Spleen (tissue), 7 donors: Measurements from ENCODE around the gene AMD1.

Experiments
- POLR2A ChIP-seq, 3 donors: fragments of 450-650 bp; IDR thresholded peaks; one replicate each; pipeline ENCODE4 v1.5.1; 2017; ENCODE audit warnings: antibody characterized with exemption in 3 of 3, mild to moderate bottlenecking in 1 of 3
- POLR2AphosphoS5 ChIP-seq, 3 donors: sonication (generic); formaldehyde crosslinking; IDR thresholded peaks; one replicate each; pipeline ENCODE4 v1.5.1; 2017; ENCODE audit warnings: antibody characterized with exemption in 3 of 3
- TF ChIP-seq, protein P1 (sequence below), 11 experiments: fragments of 200-600 bp in 7 of 11; fragments of 450-650 bp in 4 of 11; sonication (generic) in 4 of 11; IDR thresholded peaks in 8 of 11; conservative IDR thresholded peaks in 3 of 11; 1 replicate in 7 of 11; 2 replicates in 4 of 11; pipeline versions ENCODE4 v1.4.0 to v1.8.0; 2016 to 2021; ENCODE audit warnings: antibody characterized with exemption in 11 of 11, inconsistent platforms in 4 of 11, mild to moderate bottlenecking in 1 of 11
- donor health status: DM: no; HTN: no; CAD: no; lungs with moderate emphysema.
- donor health status: DM: no; HTN: no; CAD: no.
- donor health status: DM: no; HTN: no; CAD: no.

DNA sequence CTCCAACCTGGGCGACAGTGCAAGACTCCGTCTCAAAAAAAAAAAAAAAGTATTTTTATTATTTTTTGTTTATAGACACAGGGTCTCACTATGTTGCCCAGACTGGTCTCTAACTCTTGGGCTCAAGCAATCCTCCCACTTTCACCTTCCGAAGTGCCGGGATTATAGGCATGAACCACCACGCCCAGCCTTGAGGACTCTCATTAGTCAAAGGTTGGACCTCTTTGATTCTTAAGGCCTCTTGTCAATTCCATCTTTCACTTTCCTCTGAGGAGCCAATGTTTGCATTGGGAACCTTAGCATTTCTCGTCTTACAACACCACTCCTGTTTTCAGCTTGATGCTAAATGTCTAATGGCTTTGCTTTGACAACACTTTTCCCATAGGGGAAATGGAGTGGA lies 43.2 kb upstream of the AMD1 start:
- TF ChIP-seq, protein P1, sequence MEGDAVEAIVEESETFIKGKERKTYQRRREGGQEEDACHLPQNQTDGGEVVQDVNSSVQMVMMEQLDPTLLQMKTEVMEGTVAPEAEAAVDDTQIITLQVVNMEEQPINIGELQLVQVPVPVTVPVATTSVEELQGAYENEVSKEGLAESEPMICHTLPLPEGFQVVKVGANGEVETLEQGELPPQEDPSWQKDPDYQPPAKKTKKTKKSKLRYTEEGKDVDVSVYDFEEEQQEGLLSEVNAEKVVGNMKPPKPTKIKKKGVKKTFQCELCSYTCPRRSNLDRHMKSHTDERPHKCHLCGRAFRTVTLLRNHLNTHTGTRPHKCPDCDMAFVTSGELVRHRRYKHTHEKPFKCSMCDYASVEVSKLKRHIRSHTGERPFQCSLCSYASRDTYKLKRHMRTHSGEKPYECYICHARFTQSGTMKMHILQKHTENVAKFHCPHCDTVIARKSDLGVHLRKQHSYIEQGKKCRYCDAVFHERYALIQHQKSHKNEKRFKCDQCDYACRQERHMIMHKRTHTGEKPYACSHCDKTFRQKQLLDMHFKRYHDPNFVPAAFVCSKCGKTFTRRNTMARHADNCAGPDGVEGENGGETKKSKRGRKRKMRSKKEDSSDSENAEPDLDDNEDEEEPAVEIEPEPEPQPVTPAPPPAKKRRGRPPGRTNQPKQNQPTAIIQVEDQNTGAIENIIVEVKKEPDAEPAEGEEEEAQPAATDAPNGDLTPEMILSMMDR (IDR thresholded peaks at IDR 0.05 in 8 of 11, conservative IDR thresholded peaks at IDR 0.05 in 3 of 11) = no peak
- TF ChIP-seq POLR2A (IDR thresholded peaks at IDR 0.05) (no peak), POLR2AphosphoS5 (IDR thresholded peaks at IDR 0.05) (no peak)
